Skin of body (tissue), 2 donors: Measurements from ENCODE around the gene PDK4. TPM values are rescaled to one million over a fixed set of nuclear protein-coding genes. Genes with fewer than 3 reads are reported as not detected.

ENCODE experiments used
- DNase-seq: peaks from one replicate; lab custom pipeline; 2025; lab: John Stamatoyannopoulos, UW
- total RNA-seq: library from RNA; depleted of rRNA; stranded (reverse); fragments of >200 nt; gene quantifications from one replicate; pipeline ENCODE4 v1.2.3, GENCODE V29; 2014

The PDK4 gene
- total RNA-seq, 1 donor from 2014 or later = 34.8 TPM

- DNase-seq = no peak
Measured at GRCh38 chr7:95535662-95536061, 60.7 kb downstream of the PDK4 start.

GRCh38 chr7:95534796-95535195 is 61.5 kb downstream of the PDK4 start:
- DNase-seq = no peak

Other genes with a start within 250 kb of the PDK4 start
- gene PON3, start 200.1 kb downstream of the PDK4 start, total RNA-seq = 11.2 TPM
- 80.1 TPM for gene PON2, start 161.5 kb downstream of the PDK4 start, total RNA-seq
- gene ASB4, start 110.6 kb downstream of the PDK4 start, total RNA-seq = 2.9 TPM
- gene DYNC1I1, start 176.0 kb upstream of the PDK4 start, total RNA-seq = 1.1 TPM